WTC11 (cell line): ENCODE measurements around the gene SREBF1. TPM values are rescaled to one million over a fixed set of nuclear protein-coding genes. Genes with fewer than 3 reads are reported as not detected.

Source experiments
- ATAC-seq: fragments of 200-7000 bp; cut with Tn5 transposase; 2 replicates; pipeline ENCODE4 v1.10.0; 2021; ENCODE audit warnings: mild to moderate bottlenecking, moderate library complexity
- CTCF ChIA-PET: fragments of 300-600 bp; sonication (Branson Sonifier 250); formaldehyde crosslinking; loops from one replicate; lab custom pipeline; 2021; ENCODE audit warnings: antibody characterized with exemption; lab: Charles Lee
- POLR2A ChIA-PET: fragments of 350-600 bp; sonication (Branson Sonifier 250); formaldehyde crosslinking; loops from one replicate; lab custom pipeline; 2021; ENCODE audit warnings: antibody characterized with exemption; lab: Charles Lee
- DNase-seq: peaks from one replicate; pipeline ENCODE4 v3.0.0; 2021; ENCODE audit warnings: low spot score
- H3K27ac Mint-ChIP-seq: 2 replicates; pipeline ENCODE4 v1.8.0; 2021; ENCODE audit warnings: mixed read lengths
- H3K27me3 Mint-ChIP-seq: 2 replicates; pipeline ENCODE4 v1.8.0; 2021; ENCODE audit warnings: low read depth, mild to moderate bottlenecking, moderate library complexity, mixed read lengths
- H3K36me3 Mint-ChIP-seq: 2 replicates; pipeline ENCODE4 v1.8.0; 2021; ENCODE audit warnings: mixed read lengths
- H3K4me1 Mint-ChIP-seq: 2 replicates; pipeline ENCODE4 v1.8.0; 2022; ENCODE audit warnings: mixed read lengths
- H3K4me3 Mint-ChIP-seq: 2 replicates; pipeline ENCODE4 v1.8.0; 2021; ENCODE audit warnings: mild to moderate bottlenecking, moderate library complexity, mixed read lengths
- H3K9me3 Mint-ChIP-seq: 2 replicates; pipeline ENCODE4 v1.8.0; 2021; ENCODE audit warnings: mixed read lengths
- ATF2 ChIP-seq: sonication (generic); formaldehyde crosslinking; IDR thresholded peaks from 2 replicates; pipeline ENCODE4 v1.8.1; 2022; ENCODE audit warnings: low read depth, missing genetic modification reagents, borderline replicate concordance
- FOXJ3 ChIP-seq: sonication (generic); formaldehyde crosslinking; IDR thresholded peaks from 2 replicates; pipeline ENCODE4 v1.9.0; 2021; ENCODE audit warnings: missing genetic modification reagents, mild to moderate bottlenecking, borderline replicate concordance
- GRHL2 ChIP-seq: fragments of 250-450 bp; sonication (Bioruptor Pico); IDR thresholded peaks from 2 replicates; pipeline ENCODE4 v1.8.0; 2022; ENCODE audit warnings: mild to moderate bottlenecking, moderate library complexity; ENCODE audit not compliant: insufficient replicate concordance, severe bottlenecking
- JAZF1 ChIP-seq: fragments of 250-450 bp; sonication (Bioruptor Pico); IDR thresholded peaks from 2 replicates; pipeline ENCODE4 v1.9.0; 2021; ENCODE audit warnings: moderate library complexity, mild to moderate bottlenecking, inconsistent platforms
- KAT7 ChIP-seq: sonication (generic); formaldehyde crosslinking; IDR thresholded peaks from 2 replicates; pipeline ENCODE4 v1.8.1; 2023; ENCODE audit warnings: missing genetic modification reagents, mild to moderate bottlenecking, borderline replicate concordance
- MYBL2 ChIP-seq: sonication (generic); formaldehyde crosslinking; IDR thresholded peaks from 2 replicates; pipeline ENCODE4 v1.8.1; 2023; ENCODE audit warnings: mild to moderate bottlenecking, moderate library complexity, missing genetic modification reagents
- NFYB ChIP-seq: sonication (generic); formaldehyde crosslinking; conservative IDR thresholded peaks from 2 replicates; pipeline ENCODE4 v1.8.0; 2022; ENCODE audit warnings: low read depth, missing genetic modification reagents
- NR3C1 ChIP-seq: sonication (generic); formaldehyde crosslinking; conservative IDR thresholded peaks from 2 replicates; pipeline ENCODE4 v1.8.1; 2023; ENCODE audit warnings: low read depth, mild to moderate bottlenecking, missing genetic modification reagents
- PRDM15 ChIP-seq: sonication (generic); formaldehyde crosslinking; IDR thresholded peaks from 2 replicates; pipeline ENCODE4 v1.8.0; 2022; ENCODE audit warnings: missing genetic modification reagents
- RELA ChIP-seq: sonication (generic); formaldehyde crosslinking; IDR thresholded peaks from 2 replicates; pipeline ENCODE4 v1.8.1; 2022; ENCODE audit warnings: missing genetic modification reagents, mild to moderate bottlenecking, borderline replicate concordance
- RORB ChIP-seq: fragments of 250-450 bp; sonication (Bioruptor Pico); IDR thresholded peaks from 2 replicates; pipeline ENCODE4 v1.9.0; 2021; ENCODE audit warnings: mild to moderate bottlenecking
- ZNF281 ChIP-seq: sonication (generic); formaldehyde crosslinking; IDR thresholded peaks from 2 replicates; pipeline ENCODE4 v1.8.0; 2023; ENCODE audit warnings: mild to moderate bottlenecking, missing genetic modification reagents
- ZSCAN18 ChIP-seq: fragments of 250-450 bp; sonication (Bioruptor Pico); IDR thresholded peaks from 2 replicates; pipeline ENCODE4 v2.1.2; 2022; ENCODE audit warnings: mild to moderate bottlenecking, moderate library complexity
- total RNA-seq: library from RNA; stranded (reverse); gene quantifications from 3 replicates; pipeline ENCODE4 v1.2.3, GENCODE V29; 2021
- TF ChIP-seq, protein P1 (sequence below): sonication (generic); formaldehyde crosslinking; IDR thresholded peaks from 2 replicates; pipeline ENCODE4 v1.8.1; 2022; ENCODE audit warnings: mild to moderate bottlenecking, missing genetic modification reagents, moderate library complexity, borderline replicate concordance
- TF ChIP-seq, protein P2 (sequence below): fragments of 250-450 bp; sonication (Bioruptor Pico); IDR thresholded peaks from 2 replicates; pipeline ENCODE4 v1.8.0; 2021; ENCODE audit warnings: mild to moderate bottlenecking

Gene SREBF1
- total RNA-seq, 1 experiment from 2014 or later, result 93.7 TPM

DNA sequence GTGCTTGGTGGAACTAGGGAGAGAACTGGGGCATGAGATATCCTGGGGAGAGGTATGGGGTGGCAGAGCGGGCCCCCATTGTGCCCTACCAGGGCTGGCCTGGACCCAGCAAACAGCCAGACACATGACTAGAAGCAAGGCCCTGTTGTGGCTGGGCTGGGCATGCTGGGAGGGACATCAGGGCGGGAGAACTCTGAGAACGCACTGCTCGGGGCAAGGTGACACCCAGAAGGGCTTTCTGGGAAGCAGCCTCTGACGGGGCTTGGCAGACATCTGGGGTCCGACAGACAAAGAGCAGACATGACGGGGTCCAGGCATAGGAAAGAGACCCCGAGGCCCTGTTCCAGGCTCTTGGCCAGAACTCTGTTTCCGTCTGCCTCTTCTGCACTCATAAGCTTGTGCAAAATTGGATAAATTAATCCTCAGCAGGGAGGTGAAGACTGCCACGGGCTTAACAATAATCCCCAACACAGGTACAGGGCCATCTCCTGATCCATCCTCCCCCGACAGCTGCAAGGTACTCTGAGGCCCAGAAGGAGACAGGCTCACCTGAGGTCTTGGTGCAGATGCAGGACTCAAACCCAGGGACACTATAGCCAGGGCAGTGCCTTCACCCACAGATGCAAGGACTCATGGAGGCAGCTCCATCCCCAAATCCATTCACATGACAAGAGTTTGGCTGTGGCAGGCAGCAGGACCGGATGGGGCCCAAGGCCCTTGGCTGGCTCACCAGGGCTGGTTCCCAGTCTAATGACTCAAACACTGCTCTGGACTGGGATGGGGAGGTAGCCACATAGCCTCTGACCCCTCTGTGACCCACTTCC lies 5.4 kb downstream of the SREBF1 start:
- Mint-ChIP-seq H3K4me3 (no peak overlapping the region), H3K27me3 (no peaks in the 10 kb centered on the region), H3K36me3 (peaks cover 24% of the 10 kb centered on the region), H3K27ac (peak overlapping the region; percentile 65), H3K9me3 (no peaks in the 10 kb centered on the region), H3K4me1 (peaks cover 54% of the 10 kb centered on the region)
- CTCF ChIA-PET, result interaction anchor here (1.0 kb wide), 2 partner anchors 17 to 51 kb away, joined by 3 to 4 read pairs; no protein-coding TSS in a partner anchor
- DNase-seq, result no peak
- no peak for TF ChIP-seq ATF2 (CRISPR knock-in tag)
- no peak for TF ChIP-seq RELA (CRISPR knock-in tag)
- TF ChIP-seq NFYB (CRISPR knock-in tag), result no peak
- TF ChIP-seq NR3C1 (CRISPR knock-in tag), result no peak
- TF ChIP-seq GRHL2, result no peak
- TF ChIP-seq, protein P1, sequence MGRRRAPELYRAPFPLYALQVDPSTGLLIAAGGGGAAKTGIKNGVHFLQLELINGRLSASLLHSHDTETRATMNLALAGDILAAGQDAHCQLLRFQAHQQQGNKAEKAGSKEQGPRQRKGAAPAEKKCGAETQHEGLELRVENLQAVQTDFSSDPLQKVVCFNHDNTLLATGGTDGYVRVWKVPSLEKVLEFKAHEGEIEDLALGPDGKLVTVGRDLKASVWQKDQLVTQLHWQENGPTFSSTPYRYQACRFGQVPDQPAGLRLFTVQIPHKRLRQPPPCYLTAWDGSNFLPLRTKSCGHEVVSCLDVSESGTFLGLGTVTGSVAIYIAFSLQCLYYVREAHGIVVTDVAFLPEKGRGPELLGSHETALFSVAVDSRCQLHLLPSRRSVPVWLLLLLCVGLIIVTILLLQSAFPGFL (CRISPR knock-in tag), result no peak
- TF ChIP-seq ZNF281, result no peak
- no peak for TF ChIP-seq FOXJ3 (CRISPR knock-in tag)
- TF ChIP-seq MYBL2 (CRISPR knock-in tag), result no peak
- no peak for TF ChIP-seq PRDM15
- no peak for TF ChIP-seq RORB (CRISPR knock-in tag)
- no peak for TF ChIP-seq JAZF1
- TF ChIP-seq ZSCAN18, result no peak
- TF ChIP-seq KAT7 (CRISPR knock-in tag), result no peak
- TF ChIP-seq, protein P2, sequence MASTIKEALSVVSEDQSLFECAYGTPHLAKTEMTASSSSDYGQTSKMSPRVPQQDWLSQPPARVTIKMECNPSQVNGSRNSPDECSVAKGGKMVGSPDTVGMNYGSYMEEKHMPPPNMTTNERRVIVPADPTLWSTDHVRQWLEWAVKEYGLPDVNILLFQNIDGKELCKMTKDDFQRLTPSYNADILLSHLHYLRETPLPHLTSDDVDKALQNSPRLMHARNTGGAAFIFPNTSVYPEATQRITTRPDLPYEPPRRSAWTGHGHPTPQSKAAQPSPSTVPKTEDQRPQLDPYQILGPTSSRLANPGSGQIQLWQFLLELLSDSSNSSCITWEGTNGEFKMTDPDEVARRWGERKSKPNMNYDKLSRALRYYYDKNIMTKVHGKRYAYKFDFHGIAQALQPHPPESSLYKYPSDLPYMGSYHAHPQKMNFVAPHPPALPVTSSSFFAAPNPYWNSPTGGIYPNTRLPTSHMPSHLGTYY, result no peak
- POLR2A ChIA-PET, result interaction anchor here (1.6 kb wide), 1 partner anchor 18 kb away, joined by 4 read pairs; no protein-coding TSS in a partner anchor
- no peak for ATAC-seq
